GM12864 (cell line): Measurements from ENCODE around the gene MIS12.

Experiments used
- DNase-seq: peaks from one replicate; pipeline ENCODE4 v3.0.0-alpha.2; 2011; ENCODE audit warnings: low read depth
- H3K4me3 ChIP-seq: 2 replicates; pipeline ENCODE4 v1.5.1; 2011; ENCODE audit warnings: mild to moderate bottlenecking, low read depth, low read length, control low read depth
- CTCF ChIP-seq: IDR thresholded peaks from 2 replicates; pipeline ENCODE4 v1.5.1; 2011; ENCODE audit warnings: low read depth, mild to moderate bottlenecking, moderate library complexity, low read length, control low read depth, inconsistent platforms; ENCODE audit errors: missing control alignments

Gene MIS12

GRCh38 chr17:5506307-5506706 is 19.9 kb downstream of the MIS12 start:
- no peak for TF ChIP-seq CTCF
- DNase-seq, result no peak
- no peak overlapping the region for H3K4me3 ChIP-seq

- no peak for TF ChIP-seq CTCF
- no peak for DNase-seq
- H3K4me3 ChIP-seq, result no peak overlapping the region
These were observed 22.4 kb downstream of the MIS12 start for GRCh38 chr17:5508810-5509209.

GRCh38 chr17:5509482-5509881 is 23.1 kb downstream of the MIS12 start:
- TF ChIP-seq CTCF, result no peak
- H3K4me3 ChIP-seq, result no peak overlapping the region
- DNase-seq, result no peak

- no peak overlapping the region for H3K4me3 ChIP-seq
- no peak for TF ChIP-seq CTCF
- no peak for DNase-seq
These were observed 24.4 kb downstream of the MIS12 start for GRCh38 chr17:5510771-5511170.

GRCh38 chr17:5511401-5512225 is 25.2 kb downstream of the MIS12 start:
- H3K4me3 ChIP-seq, result no peak overlapping the region
- no peak for DNase-seq
- no peak for TF ChIP-seq CTCF

- TF ChIP-seq CTCF, result no peak
- H3K4me3 ChIP-seq, result no peak overlapping the region
- DNase-seq, result no peak
These were observed 27.3 kb downstream of the MIS12 start for GRCh38 chr17:5513628-5514027.

GRCh38 chr17:5514976-5515375 is 28.6 kb downstream of the MIS12 start:
- H3K4me3 ChIP-seq, result no peak overlapping the region
- no peak for DNase-seq
- no peak for TF ChIP-seq CTCF
